ENCODE results near the gene DPP4.

DPP4 gene

DNA sequence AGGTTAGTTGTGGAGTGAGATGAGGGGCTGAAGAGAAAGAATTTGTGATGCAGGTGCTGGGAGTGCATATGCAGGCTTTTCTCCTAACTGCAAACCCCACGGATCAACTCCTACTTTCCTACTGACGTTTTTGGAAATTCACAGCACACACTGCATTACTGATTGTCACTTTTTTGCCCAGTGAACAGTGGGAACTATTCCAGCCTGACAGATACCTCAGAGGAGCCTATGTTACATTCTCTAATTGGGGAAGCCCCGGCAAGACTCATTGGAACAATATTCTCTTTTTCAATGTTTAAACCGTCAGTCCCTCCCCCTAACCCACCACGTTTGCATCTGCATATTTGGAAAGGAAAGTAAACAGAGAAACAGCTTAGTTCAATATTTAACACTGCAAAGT lies 126.2 kb downstream of the DPP4 start:
- no peak for DNase-seq

DNA sequence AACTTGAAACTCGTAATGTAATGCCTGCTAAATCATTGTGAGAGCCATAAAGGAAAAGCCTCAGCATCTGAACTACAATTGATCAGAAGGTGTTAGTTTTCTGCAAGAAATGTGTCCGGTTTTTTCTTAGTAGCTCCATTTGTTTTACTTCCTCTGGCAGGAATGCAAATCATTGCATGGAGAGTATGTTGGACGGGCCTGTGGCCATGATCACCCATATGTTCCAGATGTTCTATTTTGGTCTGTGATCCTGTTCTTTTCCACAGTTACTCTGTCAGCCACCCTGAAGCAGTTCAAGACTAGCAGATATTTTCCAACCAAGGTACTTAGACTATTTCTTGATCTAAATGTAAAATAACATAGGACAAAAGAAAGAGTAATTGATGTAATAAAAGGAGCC lies 126.6 kb downstream of the DPP4 start:
- DNase-seq, result no peak

DNA sequence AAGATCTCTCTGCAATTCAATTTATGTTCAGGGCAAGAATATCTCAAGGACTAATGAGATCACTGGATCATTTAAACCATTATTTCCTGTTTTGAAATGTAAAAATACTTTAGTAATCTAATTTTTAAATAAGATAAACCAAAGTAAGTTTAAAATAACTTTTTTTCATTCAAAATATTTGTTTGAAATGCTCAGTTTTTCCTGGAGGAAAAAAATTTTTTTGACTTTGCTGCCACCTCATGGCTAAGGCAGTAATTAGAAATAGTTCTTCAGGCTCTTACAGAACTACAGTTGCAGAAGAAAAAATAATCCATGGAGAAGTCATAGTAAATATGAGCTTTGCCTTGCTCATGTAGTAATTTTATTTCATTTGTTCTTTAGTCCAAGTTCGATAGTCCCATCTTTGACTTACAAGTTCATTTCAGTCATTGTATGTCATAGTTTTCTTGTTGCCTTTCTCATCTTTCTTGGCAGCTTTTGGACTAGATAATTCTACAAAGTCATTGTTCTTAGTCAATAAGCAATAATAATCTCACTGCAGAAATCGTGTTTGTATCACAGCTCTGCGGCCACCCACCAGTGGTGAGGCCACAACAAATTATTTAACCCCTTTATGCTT lies 127.4 kb downstream of the DPP4 start:
- peak in 1 of 2 experiments; percentile 26 for DNase-seq

DNA sequence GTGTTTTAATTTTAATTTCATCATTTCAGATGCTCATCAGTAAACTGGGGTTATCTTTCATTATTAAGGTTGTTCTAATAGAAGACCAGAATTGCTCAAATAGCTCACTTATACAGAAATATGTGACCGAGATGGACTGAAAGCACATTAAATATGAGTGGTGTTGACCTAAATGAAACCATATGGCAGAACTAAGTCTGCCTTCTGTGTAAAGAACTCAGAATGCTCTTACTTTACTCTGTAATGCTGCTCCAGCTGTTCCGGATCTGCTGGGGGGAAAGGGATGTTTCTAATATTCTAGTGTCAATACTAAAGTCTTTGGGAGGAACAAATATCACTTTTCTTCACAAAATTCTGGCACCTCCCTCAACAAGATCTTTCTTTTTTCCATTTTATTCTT lies 131.0 kb downstream of the DPP4 start:
- DNase-seq, result no peak

Data from SW 1271 (cell line).